SH-SY5Y (cell line): ENCODE measurements around the gene SCGB3A2.

Experiments
- GATA2 ChIP-seq: IDR thresholded peaks from 2 replicates; pipeline ENCODE4 v1.6.1; 2011; ENCODE audit warnings: mild to moderate bottlenecking, low read depth, low read length
- GATA3 ChIP-seq: IDR thresholded peaks from 2 replicates; pipeline ENCODE4 v1.6.1; 2011; ENCODE audit warnings: low read depth, mild to moderate bottlenecking, low read length, moderate library complexity

- TF ChIP-seq GATA3 (no peak), GATA2 (no peak)
Measured at GRCh38 chr5:147854331-147854730, 24.2 kb upstream of the SCGB3A2 start.
